ENCODE data around the gene NYNRIN.
"Not testable (repeated sequence)": the region's sequence is repeated elsewhere in the genome, so short reads cannot be mapped to it uniquely, and the experiment has no call there.

DNA sequence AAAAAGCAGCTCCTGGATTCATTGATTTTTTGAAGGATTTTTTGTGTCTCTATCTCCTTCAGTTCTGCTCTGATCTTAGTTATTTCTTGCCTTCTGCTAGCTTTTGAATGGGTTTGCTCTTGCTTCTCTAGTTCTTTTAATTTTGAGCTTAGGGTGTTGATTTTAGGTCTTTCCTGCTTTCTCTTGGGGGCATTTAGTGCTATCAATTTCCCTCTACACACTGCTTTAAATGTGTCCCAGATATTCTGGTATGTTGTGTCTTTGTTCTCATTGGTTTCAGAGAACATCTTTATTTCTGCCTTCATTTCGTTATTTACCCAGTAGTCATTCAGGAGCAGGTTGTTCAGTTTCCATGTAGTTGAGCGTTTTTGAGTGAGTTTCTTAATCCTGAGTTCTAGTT lies 52.0 kb downstream of the NYNRIN start:
- TF ChIP-seq, protein P1, sequence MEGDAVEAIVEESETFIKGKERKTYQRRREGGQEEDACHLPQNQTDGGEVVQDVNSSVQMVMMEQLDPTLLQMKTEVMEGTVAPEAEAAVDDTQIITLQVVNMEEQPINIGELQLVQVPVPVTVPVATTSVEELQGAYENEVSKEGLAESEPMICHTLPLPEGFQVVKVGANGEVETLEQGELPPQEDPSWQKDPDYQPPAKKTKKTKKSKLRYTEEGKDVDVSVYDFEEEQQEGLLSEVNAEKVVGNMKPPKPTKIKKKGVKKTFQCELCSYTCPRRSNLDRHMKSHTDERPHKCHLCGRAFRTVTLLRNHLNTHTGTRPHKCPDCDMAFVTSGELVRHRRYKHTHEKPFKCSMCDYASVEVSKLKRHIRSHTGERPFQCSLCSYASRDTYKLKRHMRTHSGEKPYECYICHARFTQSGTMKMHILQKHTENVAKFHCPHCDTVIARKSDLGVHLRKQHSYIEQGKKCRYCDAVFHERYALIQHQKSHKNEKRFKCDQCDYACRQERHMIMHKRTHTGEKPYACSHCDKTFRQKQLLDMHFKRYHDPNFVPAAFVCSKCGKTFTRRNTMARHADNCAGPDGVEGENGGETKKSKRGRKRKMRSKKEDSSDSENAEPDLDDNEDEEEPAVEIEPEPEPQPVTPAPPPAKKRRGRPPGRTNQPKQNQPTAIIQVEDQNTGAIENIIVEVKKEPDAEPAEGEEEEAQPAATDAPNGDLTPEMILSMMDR (IDR thresholded peaks at IDR 0.05), result not testable (repeated sequence)
- TF ChIP-seq ZFX (IDR thresholded peaks at IDR 0.05; ENCODE audit: borderline replicate concordance), result not testable (repeated sequence)
